Occipital lobe (tissue), 2 donors: ENCODE measurements around the gene CRPPA. TPM values are rescaled to one million over a fixed set of nuclear protein-coding genes. Genes with fewer than 3 reads are reported as not detected.
"Not testable (repeated sequence)": the region's sequence is repeated elsewhere in the genome, so short reads cannot be mapped to it uniquely, and the experiment has no call there.

ENCODE experiments used
- DNase-seq: peaks from one replicate; lab custom pipeline; 2025; lab: John Stamatoyannopoulos, UW
- total RNA-seq: library from RNA; depleted of rRNA; stranded (reverse); fragments of >200 nt; gene quantifications from one replicate; pipeline ENCODE4 v1.2.3, GENCODE V29; 2014

Gene CRPPA
- 9.5 TPM for total RNA-seq

DNA sequence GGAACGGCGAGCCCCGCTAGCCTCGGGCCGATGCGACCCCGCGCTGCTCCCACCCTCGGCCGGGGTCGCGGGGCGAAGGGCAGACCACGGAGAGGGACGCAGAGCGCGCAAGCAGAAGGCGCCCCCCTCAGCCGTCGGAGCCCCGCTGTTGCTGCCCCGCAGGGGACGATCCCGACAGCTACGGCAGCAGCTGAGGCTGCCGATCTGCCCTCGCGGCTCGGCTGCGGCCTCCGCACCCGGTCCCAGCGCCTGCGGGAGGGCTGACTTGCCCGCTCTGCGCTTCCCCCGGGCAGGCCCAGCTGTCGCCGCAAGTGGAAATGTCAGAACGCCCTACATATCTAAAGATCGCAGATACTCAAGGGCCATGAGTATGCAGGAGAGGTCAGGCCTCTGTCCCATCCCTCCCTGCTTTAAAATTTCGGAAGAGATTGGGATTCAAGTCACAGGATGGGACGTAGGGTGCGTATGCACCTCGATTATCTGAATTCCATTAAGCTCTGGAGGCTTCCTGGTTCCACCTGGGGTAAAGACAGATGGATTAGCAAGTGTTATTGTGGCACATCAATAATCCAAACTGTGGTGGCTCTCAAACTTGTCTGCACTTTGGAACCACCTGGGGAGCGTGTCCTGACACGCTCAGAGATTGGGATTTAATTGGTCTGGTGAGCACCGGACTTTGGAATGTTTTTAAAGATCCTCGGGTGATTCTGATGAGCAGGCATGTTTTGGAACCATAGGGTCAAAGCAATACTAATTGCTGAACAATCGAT is at the start of gene CRPPA:
Gene CRPPA (minus strand): TSS at position 206 of the 770 bp plus-strand sequence. CDS start 216 bp downstream, outside the sequence.
- DNase-seq, result peak; percentile 52

GRCh38 chr7:16465469-16466361 is 44.4 kb upstream of the CRPPA start, which contains the start of gene SOSTDC1:
TSS of gene SOSTDC1 (minus strand) at chr7:16465738. CDS start at chr7:16465668, 70 bp downstream.
- DNase-seq, result no peak

- DNase-seq, result no peak
These were observed 42.8 kb upstream of the CRPPA start for GRCh38 chr7:16463949-16464715.

DNA sequence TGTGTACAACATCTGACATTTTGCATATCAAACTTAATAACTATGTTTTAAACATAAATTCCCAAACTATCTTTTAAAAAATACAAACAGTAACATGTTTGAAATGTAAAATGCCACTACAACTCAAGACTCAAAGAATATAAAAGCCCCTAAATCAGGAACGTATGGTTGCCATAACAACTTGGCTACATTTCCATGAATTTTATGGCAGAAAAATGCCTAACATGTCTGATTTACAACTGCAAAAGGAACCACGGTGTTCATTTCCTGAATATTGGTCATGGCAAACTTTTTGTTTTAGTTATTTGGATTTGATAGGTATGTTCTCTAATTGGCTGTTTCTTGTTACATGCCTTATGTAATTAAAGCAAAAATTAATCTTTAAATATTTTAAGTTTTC is 42.2 kb upstream of the CRPPA start:
- no peak for DNase-seq

GRCh38 chr7:16462431-16462889 is 41.1 kb upstream of the CRPPA start:
- no peak for DNase-seq

DNA sequence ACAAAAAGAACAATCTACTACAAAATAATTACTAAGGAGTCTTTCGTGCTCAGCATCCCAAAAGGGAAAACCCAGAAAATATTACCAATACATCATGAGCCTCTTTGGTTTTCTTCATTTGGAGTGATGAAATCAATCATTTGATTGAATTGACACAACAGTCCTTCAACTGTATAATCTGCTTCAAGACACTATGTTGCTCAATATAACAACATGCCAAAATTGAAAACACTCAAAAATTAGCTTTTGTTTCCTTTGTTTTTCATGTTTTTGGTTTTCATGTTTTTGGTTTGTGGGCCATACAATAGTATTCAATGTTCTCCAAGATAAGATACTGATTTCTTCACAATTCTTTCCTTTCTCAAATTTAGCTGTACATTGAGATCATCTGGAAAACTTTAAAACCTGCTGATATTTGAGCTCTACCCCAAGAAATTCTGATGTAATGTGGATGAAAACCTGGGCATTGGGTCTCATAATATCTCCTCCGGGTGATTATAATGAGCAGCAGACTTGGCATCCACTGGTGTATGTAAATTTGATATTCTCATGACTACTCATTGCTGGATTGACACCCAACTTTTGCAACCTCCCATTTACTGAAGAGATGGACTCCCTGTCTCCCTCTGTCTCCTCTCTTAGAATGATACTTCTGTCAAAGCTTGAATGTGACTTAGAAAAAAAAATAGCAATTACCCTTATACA is 39.6 kb upstream of the CRPPA start:
- DNase-seq, result no peak

DNA sequence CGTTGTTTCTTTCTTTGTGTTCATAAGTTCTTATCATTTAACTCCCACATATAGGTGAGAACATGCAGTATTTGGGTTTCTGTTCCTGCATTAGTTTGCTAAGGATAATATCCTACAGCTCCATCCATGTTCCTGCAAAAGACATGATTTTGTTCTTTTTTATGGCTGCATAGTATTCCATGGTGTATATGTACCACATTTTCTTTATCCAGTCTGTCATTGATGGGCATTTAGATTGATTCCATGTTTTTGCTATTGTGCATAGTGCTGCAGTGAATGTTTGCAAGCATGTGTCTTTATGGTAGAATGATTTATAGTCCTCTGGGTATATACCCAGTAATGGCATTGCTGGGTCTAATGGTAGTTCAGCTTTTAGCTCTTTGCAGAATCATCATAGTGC is 35.0 kb upstream of the CRPPA start:
- not testable (repeated sequence) for DNase-seq

GRCh38 chr7:16455591-16455990 is 34.3 kb upstream of the CRPPA start:
- no peak for DNase-seq

- DNase-seq, result no peak
These were observed 29.0 kb upstream of the CRPPA start for GRCh38 chr7:16450366-16450765.

- DNase-seq, result no peak
These were observed 26.5 kb upstream of the CRPPA start for GRCh38 chr7:16447876-16448275.

- DNase-seq, result no peak
These were observed 25.2 kb upstream of the CRPPA start for GRCh38 chr7:16446508-16446907.

DNA sequence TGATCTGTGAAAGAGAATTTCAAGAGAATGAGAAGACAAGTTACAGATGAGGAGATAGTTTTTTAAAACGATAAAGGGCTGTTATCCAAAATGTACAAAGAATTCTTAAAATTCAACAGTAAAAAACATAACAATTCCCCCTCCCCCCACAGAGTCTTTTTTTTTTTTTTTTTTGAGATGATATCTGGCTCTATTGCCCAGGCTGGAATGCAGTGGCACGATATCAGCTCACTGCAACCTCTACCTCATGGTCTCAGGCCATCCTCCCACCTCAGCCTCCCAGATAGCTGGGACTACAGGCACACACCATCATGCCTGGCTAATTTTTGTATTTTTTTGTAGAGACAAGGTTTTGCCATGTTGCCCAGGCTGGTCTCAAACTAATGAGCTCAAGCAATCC is 22.5 kb upstream of the CRPPA start:
- not testable (repeated sequence) for DNase-seq

DNA sequence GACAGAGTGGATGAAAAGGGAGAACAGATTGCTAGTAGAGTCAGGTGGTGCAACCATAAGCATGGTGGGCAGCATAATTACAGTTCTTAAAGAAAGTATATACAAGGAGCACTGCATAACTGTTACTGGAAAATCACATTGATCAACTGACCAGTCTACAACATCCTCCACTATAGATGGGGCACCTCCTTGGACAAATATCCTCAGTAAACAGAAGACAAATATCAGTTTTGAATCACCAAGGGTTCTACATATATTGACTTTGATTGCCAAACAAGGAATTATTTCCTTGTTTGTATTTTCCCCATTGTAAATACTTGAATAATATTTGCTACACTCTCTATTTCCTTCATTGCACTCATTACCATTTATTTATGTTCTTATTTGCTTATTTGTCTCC is 17.6 kb upstream of the CRPPA start:
- no peak for DNase-seq

GRCh38 chr7:16436306-16436705 is 15.0 kb upstream of the CRPPA start:
- DNase-seq, result no peak

GRCh38 chr7:16433568-16434122 is 12.3 kb upstream of the CRPPA start:
- DNase-seq, result no peak

DNA sequence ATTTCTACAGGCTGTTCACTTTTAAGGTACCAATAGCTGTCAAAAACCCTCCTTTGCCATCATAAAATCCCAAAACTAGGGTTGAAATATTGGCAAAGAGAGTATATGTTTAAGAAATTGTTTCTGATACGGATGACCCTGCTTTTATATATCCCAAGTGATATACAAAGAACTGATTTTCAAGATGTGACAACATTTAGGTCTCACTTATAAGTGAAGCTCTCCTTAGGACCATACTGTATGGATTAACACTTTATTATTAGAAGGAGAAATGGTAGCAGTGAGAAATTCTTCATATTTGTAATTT is 11.0 kb upstream of the CRPPA start:
- no peak for DNase-seq

GRCh38 chr7:16431646-16432424 is 10.5 kb upstream of the CRPPA start:
- DNase-seq, result no peak

GRCh38 chr7:16430133-16430532 is 8.8 kb upstream of the CRPPA start:
- DNase-seq, result no peak

DNA sequence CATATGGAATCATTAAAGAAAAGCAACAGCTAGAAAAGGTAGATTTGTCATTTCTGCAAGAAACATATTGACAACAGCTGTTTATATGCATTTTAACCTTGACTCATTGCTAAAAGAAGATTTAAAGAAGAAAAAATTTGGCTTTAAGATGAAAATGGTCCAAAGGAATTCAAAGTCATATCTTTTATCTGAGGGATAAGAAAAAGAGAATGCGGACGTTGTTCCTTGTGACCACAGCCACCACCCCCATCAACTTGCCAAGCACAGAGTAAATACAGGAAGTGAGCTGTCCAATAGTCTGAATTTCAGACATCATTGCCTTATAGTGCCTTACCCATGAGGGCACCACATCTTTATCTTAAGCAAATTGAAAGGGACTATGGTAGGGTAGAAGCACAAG is 7.3 kb upstream of the CRPPA start:
- no peak for DNase-seq

DNA sequence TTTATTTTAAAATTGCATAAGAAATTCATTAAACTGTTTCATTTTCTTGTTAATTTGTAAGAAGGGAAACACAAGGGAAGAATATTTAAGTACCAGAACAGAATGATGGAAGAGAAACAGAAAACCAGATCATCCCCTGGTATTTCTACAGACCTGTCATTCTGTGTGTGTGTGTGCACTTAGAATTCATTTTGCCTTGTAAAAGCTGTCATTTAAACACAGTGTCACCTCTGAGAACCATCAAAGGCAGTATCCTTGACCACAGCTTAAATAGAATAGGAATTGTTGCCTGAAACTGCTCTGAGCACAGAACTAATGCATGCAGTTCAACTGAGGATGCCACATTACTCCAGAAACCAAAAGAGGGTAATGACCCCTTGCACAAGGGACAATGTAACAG is 6.8 kb upstream of the CRPPA start:
- no peak for DNase-seq
